SU-DHL-6 (cell line): Measurements from ENCODE around the gene OLIG3.

Experiments used
- CTCF ChIP-seq: fragments of 200-600 bp; sonication (generic); IDR thresholded peaks from one replicate; pipeline ENCODE4 v1.5.1; 2017; ENCODE audit warnings: antibody characterized with exemption, mild to moderate bottlenecking, low read length, moderate library complexity; ENCODE audit not compliant: insufficient read depth, poor library complexity, severe bottlenecking
- EZH2phosphoT487 ChIP-seq: fragments of 200-600 bp; sonication (generic), shearing (Covaris generic); conservative IDR thresholded peaks from 2 replicates; pipeline ENCODE4 v1.6.1; 2018; ENCODE audit warnings: mild to moderate bottlenecking, antibody characterized with exemption, low read length, moderate library complexity, mixed read lengths

- no peak for TF ChIP-seq EZH2phosphoT487
- TF ChIP-seq CTCF, result no peak
Observed at GRCh38 chr6:137498481-137499190, 4.4 kb upstream of the OLIG3 start.
